Activated naive CD4-positive, alpha-beta T cell (primary cell): Measurements from ENCODE around the gene VGLL4.

Source experiments
- DNase-seq, 4 experiments: peaks; one replicate each; lab custom pipeline; 2025; lab: John Stamatoyannopoulos, UW

VGLL4 gene

GRCh38 chr3:11651900-11652299 lies 8.2 kb upstream of the VGLL4 start:
- no peak for DNase-seq

DNA sequence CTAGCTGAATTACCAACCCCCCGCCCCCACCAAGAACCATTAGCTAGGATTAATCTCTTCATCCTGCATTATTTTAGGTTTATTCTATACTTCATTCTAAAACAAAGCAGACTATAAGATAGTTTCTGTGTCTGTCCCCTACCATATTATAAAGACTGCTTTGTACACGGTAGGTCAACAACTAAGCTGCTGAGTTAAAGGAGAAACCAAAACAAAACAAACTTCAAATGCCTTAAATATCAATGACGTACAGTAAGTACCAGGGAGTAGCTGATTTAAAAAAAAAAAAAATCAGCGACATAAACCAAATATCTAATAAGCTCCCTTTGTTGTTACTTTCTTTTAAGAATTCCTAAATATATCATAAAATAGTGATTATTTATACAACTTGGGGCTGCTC lies 7.8 kb upstream of the VGLL4 start:
- DNase-seq, result no peak

DNA sequence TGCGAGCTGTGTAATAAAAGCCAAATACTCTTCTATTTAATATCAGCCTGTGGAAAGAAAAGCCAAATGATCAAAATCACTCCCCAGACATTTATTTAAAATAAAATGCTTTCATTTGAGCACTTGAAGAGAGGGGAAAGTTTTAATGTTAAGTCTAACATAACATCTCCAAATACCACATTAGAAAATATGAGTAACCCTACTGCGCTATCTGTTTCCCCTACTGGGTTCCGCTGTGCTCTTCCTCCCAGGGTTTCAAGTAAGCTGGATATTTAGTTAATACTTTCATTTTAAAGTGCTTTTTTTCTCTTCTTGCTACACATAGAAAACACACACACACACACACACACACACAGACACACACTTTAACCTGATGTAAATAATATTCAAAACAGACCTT lies 6.7 kb upstream of the VGLL4 start:
- DNase-seq, result no peak

- DNase-seq, result no peak
These were observed 5.0 kb upstream of the VGLL4 start for GRCh38 chr3:11648735-11649134.

DNA sequence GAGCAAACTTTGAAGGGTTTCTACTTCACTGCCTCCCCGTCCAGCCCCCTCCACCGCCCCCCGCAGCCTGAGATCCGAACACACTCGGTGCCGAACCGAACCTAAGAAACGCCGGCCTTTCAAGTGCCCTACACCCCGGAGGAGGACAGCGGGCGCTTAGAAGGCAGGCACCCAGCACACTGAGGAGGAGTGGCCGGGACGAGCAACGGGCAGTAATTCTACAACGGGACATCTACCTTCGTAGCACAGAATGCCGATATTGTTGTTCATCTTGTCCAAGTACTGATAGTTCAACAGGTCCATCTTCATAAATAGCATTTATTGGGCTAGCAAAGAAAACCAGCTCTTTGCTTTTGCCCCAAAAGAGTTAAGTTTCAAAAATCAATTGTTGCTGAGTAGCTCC lies 513 bp downstream of the VGLL4 start:
- DNase-seq, result peak in 1 of 4 experiments; percentile 28

- DNase-seq, result peak in 3 of 4 experiments; percentile 23 to 58 (median 52)
These were observed 1.1 kb downstream of the VGLL4 start for GRCh38 chr3:11642431-11643191.

GRCh38 chr3:11641683-11642430 lies 1.9 kb downstream of the VGLL4 start:
- DNase-seq, result no peak

GRCh38 chr3:11641316-11641682 lies 2.4 kb downstream of the VGLL4 start:
- DNase-seq, result no peak

DNA sequence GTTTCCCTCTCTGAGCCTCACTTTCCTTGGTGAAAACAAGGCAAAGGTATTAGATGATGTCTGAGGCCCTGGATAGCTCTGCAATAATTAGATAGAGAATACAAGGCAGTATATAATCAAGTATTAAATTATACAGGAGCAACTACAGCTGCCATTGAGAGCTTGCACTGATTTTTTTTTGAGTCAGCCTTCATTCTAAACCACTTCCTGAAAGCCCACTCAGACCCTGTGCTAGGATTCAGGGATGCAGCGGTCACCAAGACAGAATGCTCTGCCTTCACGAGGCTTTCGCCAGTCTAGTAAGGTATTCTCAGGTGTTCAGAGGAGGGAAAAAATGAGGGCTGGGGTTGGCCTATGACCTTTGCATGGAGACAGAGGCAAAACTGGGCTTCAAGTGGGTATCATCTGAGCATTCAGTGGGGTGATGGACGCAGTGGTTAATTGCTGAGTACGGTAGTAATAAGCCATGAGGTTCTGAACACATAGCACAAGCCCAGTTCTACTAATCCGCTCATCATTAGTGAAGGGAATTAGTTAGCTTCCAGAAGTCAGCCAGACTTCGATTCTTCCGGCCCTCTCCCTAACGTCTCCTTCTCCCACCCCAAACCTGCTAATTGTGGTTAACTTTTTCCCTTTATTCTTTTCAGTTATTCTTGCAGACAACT lies 3.6 kb downstream of the VGLL4 start:
- DNase-seq, result no peak

- no peak for DNase-seq
These were observed 5.0 kb downstream of the VGLL4 start for GRCh38 chr3:11638495-11639358.

GRCh38 chr3:11637901-11638458 lies 5.7 kb downstream of the VGLL4 start:
- DNase-seq, result no peak

DNA sequence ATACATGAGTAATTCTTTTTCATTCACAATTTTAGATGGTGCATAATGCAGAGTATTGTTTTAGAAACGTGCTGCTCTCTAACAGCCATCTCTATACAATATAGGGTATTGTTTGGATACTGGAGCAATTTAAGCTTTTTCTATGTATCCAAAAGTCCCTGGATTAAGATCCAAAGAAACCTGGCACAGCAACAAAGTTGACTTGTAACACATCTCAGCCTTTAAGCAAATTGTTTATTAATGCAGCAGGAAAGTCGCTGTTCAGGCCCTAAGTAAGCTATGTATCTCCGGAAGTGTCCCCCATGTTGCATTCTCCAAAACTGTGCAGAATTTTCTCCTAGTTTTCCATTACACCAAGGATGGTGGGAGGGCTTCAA lies 7.3 kb downstream of the VGLL4 start:
- no peak for DNase-seq

DNA sequence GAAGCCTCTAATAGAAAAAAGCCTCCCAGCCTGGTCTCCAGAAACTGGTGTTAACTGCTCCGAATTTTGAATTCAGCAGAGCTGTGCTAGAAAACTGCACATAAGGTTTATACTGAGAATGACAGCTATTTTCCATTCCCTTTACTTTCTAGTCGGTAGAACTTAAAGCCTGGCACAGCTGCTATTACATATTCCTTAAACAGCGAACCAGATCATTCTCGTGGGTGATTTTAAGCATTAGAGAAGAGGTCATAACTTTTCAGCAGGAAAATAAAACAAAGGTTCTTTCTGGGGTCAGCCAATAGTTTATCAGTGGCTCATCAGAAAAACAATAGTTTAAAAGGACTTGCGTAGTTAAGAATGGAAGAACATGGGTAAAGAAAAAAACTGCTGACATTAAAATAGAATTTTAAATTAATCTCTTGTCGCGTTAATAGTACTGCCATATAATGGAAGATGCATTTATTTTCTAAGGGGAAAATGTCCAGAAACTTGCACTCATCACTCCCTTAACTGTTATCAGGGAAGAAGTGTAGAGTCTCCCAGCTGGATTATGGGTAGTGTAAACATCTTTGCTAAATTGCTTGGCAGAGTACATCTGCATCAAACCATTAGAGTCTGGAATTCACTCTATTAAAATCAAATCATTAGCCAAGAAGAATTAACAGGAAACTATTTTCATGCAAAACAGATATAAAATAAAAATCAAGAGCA lies 7.9 kb downstream of the VGLL4 start:
- no peak for DNase-seq

DNA sequence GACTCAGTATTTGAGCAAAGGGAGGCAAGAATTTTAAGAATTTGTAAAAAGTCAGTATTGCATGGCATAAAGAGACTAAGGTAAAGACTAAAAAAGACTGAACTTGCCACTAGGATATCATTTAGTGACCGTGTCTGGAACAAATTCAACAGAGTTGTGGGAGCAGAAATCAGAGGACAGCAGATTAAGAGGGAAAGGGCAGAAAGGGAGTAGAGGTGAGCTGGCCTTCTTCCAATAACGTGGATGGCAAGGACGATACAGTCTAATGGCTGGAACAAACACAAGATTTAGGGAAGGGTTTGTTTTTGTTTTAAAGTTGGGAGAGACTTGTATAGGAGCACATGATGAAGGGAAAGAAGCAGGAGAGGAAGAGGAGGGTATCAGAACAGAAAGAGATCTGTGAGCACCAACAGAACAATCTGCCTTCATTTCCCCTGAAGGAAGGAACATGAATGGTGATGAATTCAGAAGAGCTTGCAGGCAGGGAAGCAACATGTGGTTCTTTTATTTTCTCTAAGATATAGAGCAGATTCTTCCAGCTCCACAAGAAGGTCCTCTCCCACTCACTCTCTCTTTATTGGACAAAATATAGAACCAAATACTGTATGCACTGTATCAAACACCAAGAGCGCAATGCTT lies 8.6 kb downstream of the VGLL4 start:
- DNase-seq, result no peak

GRCh38 chr3:11634081-11634635 lies 9.6 kb downstream of the VGLL4 start:
- no peak for DNase-seq

DNA sequence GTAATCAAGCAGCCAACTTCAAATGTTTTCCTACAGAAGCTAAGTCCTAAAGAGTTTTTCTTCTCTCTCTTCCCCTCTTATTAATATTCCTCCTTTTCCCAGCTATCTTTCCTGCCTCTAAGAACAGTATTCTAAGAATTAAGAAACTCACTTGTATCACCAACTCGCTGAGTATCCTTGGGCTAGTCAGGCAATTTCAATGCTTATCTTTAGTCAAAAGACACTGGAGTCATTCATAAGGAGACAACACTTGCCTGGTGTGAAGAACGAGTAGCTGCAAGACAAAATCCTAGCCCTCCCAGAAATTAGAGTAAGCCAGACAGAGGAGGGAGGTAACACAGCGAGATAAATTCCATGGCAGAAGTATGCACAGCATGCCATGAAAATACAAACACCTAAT lies 10.7 kb downstream of the VGLL4 start:
- no peak for DNase-seq

DNA sequence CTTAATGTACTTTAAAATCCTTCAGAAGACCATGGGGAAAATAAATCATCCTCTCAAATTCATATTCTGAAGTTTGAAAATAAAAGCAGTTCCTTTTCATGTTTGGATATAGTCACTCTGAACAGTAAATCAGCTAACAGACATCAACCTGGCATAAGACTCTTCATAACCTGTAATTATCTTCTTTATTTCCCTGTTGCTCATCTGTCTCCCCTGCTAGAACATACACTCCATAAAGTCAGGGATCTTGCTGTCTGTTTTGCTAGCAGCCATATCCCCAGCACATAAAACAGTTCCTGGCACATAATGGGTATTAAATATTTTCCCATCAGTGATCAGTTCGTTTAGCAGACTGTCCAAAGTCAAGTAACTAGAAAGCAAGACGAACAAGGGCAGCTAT lies 11.2 kb downstream of the VGLL4 start:
- DNase-seq, result no peak

DNA sequence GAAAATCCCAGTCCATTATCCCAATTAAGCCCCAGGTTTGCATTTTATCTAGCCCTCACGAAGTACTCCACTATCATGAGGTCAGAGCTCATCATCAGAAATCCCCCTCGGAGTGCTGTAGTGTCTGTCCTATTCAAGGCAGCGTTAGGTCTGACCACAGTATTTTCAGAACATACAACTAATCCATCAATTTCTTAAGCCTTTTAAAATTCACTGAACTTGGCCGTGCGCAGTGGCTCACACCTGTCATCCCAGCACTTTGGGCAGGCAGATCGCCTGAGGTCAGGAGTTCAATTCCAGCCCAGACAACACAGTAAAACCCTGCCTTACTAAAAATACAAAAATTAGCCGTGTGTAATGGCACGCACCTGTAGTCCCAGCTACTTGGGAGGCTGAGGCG lies 11.9 kb downstream of the VGLL4 start:
- no peak for DNase-seq

DNA sequence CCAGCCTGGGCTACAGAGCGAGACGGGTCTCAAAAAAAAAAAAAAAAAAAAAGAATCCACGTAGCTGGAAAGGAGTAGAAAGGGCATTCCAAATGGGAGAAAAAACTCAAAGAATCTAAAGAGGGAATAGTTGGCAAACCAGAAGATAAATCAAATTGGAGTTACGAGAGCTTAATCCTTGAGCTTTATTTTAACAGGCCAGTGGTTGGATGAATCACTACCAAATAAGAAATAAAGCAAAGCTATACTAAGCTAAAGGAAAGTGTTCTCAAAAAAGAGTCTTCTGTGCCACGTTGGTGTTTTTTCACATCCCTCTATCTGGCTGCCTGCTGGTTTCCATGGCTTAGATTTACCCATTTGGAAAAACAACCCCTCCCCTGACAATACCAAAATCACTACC lies 14.0 kb downstream of the VGLL4 start:
- DNase-seq, result no peak

DNA sequence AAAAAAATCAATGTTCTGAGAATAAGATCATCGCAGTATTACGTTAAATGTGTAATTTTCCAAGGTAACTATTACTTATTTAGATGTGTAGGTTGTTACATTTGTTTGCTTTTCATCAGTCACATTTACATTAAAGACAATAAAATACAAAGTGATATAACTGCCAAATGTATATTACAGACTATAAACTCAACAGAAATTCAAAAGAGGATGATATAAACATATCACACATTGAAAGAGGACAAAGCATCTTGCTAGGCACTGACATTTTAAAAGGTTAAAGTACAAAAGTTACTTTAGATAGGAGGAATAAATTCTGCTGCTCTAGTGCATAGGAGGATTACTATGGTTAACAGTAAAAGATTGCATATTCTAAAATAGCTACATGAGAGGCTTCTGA lies 16.1 kb downstream of the VGLL4 start:
- no peak for DNase-seq
